GM18508 (cell line): ENCODE measurements around the gene MAN2B2.

Source experiments
- ATAC-seq: cut with Tn5 transposase; IDR thresholded peaks from one replicate; pipeline ENCODE4 v1.9.1; 2021; ENCODE audit warnings: moderate number of reproducible peaks; ENCODE audit not compliant: insufficient read depth, unreplicated experiment

The MAN2B2 gene

DNA sequence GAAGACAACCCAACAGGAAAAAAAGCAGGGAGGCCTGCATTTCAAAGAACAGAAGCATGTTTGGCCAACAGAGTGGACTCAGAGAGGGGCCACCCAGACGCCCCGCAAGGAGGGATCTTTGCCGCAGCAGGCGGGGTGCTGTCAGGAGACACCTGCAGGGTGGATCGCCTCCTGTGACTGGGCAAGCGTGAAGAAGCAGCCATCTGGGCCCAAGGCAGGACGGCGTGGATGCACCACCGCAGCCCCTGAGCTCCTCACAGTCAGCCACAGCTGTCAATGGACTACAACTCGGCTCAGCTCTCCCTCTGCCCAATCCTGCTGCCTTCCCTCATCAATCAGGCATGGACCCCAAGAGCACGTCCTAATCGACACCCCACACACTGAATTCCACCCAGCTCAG lies 32.0 kb upstream of the MAN2B2 start:
- no peak for ATAC-seq

- ATAC-seq, result no peak
Observed at GRCh38 chr4:6546091-6546490, 28.9 kb upstream of the MAN2B2 start.

GRCh38 chr4:6546681-6547447 lies 28.1 kb upstream of the MAN2B2 start:
- ATAC-seq, result no peak

DNA sequence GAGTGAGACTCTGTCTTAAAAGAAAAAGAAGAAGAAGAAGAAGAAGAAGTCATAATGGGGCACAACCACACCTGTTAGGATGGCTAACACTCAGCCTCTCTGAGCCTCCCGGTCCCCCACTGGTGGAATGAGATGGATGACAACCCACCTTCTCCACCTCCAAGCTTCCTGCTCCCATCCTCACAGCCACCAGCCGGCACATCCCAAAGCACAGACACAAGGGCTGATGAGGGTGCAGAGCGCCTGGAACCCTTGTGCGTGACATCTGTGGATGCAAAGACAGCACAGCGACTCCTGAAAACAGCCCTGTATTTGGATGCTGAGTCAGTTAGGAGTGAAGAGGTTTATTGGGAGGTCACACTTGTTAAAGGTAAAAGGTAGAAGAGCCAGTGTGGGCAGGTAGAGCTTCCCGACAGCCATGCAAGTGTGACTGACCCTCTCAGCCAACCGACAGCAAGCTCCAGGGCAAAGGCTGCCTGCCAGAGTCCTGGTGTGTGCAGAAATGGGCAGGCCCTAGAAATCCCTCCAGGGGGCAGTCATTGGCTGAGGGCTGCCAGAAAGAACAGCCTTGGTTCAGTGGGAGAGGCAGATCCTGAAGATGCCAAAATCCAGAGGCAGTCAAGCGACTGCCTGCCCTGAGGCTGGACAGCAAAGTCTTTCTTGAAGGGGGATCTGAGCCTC lies 26.6 kb upstream of the MAN2B2 start:
- ATAC-seq, result no peak

DNA sequence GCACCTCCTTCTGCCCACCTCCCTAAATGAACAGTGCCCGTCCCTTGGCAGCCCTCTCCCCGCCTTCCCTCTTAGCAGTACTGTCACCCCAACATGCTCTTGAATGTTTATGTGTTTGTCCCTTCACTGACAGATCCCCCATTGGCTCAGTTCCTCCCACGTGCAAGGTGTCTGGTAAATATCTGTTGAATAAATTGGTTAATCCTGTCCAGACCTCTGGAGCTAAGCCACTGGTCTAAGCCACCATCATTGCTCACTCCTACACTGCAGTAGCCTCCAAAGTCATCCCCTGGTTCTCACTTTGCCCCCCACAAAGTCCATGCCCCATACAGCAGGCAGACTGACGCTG lies 26.1 kb upstream of the MAN2B2 start:
- ATAC-seq, result no peak

DNA sequence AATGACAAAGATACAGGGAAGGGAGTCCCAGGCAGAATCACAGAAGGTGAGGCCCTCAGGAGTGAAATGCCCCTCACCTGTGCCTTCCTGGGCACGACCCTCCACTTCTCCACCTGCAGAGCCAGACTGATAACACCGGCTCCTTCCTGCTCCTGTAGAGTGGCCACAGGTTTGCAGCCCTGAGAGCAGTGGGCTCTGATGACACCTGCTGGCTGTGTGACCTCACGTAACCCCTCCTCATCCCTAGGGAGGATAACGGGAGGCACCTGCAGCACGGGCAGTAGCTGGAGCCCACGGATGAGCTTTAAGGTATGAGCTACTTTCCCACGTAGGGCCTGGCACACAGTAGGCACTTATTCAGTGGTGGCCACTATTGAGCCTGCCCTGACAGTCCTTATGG lies 25.5 kb upstream of the MAN2B2 start:
- no peak for ATAC-seq

DNA sequence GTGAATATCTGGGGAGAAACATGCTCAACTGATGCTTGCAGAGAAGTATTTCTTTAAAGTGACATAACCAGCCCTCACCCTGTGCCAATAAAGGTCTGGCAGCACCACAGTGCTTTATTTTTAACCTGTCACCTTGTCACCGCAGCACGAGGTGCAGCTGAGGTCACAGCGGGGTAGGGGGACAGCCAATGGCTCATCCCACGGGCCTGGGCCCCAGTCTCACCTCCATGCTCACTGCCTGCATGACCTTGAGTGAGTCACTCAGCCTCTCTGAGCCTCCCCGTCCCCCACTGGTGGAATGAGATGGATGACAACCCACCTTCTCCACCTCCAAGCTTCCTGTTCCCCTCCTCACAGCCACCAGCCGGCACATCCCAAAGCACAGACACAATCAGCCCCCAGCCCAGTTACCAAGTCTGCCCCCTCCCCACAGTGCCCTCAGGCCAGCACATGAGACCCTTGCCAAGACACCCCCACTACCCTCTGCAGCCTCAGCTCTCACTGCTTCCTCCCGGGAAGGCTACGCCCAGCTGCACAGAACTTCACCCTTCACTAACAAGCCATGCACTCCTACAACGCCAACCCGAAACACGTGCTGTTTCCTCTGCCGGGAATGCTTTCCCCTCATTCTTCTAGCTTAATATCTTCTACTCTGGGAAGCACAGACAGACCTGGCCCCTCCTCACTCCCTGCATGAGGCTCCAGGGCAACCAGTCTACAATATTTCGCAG lies 24.9 kb upstream of the MAN2B2 start:
- no peak for ATAC-seq

GRCh38 chr4:6550821-6551220 lies 24.2 kb upstream of the MAN2B2 start:
- no peak for ATAC-seq

DNA sequence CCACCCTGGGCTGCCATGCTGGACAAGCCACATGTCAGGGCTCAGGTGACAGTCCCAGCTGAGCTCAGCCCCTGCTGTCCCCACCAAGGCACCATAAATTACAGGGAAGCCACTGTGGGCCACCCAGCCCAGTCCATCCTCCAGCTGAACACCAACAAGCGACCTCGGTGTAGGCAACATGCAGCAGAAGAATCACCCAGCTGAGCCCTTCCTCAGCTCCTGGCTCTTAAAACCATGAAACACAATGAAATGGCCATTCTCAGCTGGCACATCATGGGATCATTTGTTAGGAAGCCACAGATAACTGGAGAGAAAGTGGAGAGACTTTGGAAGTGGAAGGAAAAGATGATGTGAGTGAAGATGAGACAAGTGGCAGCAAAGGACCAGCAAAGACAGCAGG lies 23.3 kb upstream of the MAN2B2 start:
- ATAC-seq, result no peak

DNA sequence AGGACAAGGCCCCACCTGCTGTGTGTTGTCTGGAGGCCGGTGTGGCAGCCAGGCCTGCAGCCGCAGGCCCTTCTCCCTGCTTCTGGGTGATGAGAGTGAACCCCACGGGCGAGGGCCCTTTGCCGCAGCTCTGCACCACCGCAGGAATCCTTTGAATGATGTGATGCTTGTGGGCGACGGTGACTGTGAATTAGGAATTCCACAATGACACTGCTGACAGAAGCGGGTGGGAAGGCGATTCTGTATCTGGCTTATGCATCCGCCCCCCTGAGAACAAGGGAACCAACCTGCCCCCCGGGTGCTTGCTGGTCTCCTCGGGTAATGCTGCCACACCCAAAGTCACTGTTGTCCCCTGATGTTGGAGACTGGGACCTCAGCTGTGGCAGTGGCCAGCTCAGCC lies 19.5 kb upstream of the MAN2B2 start:
- no peak for ATAC-seq

- ATAC-seq, result no peak
Observed at GRCh38 chr4:6556263-6556662, 18.7 kb upstream of the MAN2B2 start.

DNA sequence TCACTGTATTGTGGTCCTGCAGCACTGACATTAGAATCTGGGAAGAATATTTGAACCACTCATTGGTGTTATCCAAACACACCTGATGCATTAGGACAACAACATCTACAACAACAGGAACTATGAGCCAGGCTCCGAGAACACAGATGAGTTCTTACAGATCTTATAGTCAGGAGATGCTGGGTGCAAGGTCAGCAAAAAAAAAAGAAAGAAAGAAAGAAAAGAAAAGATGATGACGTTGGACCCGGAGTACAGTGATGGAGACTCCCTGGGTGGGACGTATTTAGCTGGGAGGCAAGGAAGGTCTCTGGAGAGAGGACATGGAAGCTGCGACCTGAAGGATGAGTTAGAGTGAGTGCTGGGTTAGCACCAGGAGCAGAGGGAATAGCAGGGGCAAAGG lies 17.8 kb upstream of the MAN2B2 start:
- no peak for ATAC-seq

GRCh38 chr4:6557856-6558255 lies 17.1 kb upstream of the MAN2B2 start:
- no peak for ATAC-seq

GRCh38 chr4:6560416-6561172 lies 14.4 kb upstream of the MAN2B2 start:
- ATAC-seq, result no peak

DNA sequence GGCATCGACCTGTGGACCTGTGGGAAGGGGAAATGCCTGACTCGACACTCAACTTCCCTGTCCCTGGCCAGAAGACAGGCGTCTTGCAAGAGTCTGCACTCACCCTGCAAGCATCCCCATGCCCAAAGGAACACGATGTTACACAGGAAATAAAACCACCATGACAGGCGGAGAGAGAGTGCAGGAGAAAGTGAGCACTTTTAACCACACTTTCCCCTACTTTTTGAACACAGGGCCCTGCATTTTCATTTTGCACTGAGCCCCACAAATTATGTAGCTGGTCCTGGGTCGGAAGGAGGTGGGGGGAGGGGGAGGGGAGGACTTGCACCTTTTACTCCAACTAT lies 13.8 kb upstream of the MAN2B2 start:
- no peak for ATAC-seq

DNA sequence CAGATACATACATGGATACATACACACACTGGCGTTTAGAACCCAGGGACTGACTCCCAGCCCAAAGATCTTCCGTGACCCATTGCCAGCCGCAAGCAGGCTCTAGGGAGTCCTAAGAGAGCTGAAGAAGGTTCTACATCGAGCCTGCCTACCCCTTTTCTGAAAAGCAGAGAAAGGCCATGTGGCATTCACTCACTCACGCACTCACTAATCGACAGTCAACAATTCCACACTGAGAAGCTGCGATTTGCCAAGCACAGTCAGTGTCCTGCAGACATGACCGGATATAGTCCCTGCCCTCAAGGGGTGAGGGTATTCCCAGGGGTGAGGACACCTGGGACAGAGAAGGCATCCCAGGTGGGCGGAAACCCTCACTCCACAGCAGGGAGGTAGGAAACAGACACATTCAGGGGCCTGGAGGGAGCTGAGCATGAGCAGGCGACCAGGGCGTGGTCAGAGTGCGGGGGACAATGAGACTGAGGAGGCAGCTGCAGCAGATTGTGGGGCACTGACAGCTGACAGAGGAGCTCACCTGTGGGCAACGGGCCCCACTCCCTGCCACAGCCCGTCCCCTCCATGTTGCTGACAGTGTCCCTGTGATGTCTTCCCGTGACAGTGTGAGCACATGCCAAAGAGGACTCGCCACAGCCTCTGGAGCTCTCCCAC lies 13.2 kb upstream of the MAN2B2 start:
- no peak for ATAC-seq

- no peak for ATAC-seq
Observed at GRCh38 chr4:6562931-6563901, 11.8 kb upstream of the MAN2B2 start.

GRCh38 chr4:6563935-6564645 lies 10.9 kb upstream of the MAN2B2 start:
- ATAC-seq, result no peak
